ENCODE measurements around the gene WRAP73.

DNA sequence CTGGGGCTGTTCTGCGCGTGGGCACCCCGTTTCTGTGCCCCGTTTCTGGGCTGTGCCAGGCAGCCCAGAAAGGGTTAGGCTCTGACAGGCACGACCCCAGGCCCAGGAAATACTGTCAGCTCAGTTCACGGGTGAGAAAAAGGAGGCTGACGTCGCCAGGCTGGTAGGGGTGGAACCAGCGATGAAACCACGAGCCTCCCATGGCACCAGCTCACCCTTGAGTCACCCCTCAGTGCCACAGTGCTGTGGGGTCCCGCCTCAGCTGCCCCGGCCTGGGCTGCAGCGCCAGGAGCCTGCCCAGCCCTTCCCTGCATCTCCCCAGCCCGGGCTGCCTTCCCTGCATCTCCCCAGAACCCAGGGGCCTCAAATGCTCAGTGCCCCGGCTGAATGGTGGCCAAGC, 50.1 kb downstream of the WRAP73 start:
- TF ChIP-seq EP300 (IDR thresholded peaks at IDR 0.05) (no peak), CTCF (IDR thresholded peaks at IDR 0.05) (no peak), POLR2A (IDR thresholded peaks at IDR 0.05) (no peak)
